CD4-positive, alpha-beta memory T cell (primary cell): ENCODE measurements around the gene HLA-DPB1. TPM values are rescaled to one million over a fixed set of nuclear protein-coding genes. Genes with fewer than 3 reads are reported as not detected.
A peak's percentile ranks its signal among the peaks of the same experiment; 100 is the strongest.

Source experiments
- CTCF ChIA-PET: fragments of 350-600 bp; sonication (Branson Sonifier 250); formaldehyde crosslinking; loops from one replicate; lab custom pipeline; 2021; ENCODE audit warnings: inconsistent platforms; ENCODE audit not compliant: partially characterized antibody; lab: Charles Lee
- POLR2A ChIA-PET: fragments of 350-600 bp; sonication (Branson Sonifier 250); formaldehyde crosslinking; loops from one replicate; lab custom pipeline; 2021; ENCODE audit not compliant: partially characterized antibody; lab: Charles Lee
- DNase-seq, 5 donors: peaks; one replicate each; pipeline versions ENCODE4 v3.0.0 to v3.0.0-alpha.2; 2020 to 2022; ENCODE audit warnings: mixed read lengths in 1 of 5
- H3K27ac ChIP-seq: one replicate; pipeline ENCODE4 v1.7.0; 2013; ENCODE audit warnings: low read depth, low read length
- H3K27me3 ChIP-seq: 2 replicates; pipeline ENCODE4 v1.7.0; 2013; ENCODE audit warnings: mild to moderate bottlenecking, low read length, moderate library complexity; ENCODE audit not compliant: insufficient read depth
- H3K36me3 ChIP-seq: 2 replicates; pipeline ENCODE4 v1.7.0; 2013; ENCODE audit warnings: mild to moderate bottlenecking, low read length, moderate library complexity; ENCODE audit not compliant: insufficient read depth
- H3K4me1 ChIP-seq: 2 replicates; pipeline ENCODE4 v1.7.0; 2013; ENCODE audit warnings: mild to moderate bottlenecking, low read length, moderate library complexity; ENCODE audit not compliant: insufficient read depth
- H3K4me3 ChIP-seq, 2 donors: one replicate each; pipeline ENCODE4 v1.7.0; 2013; ENCODE audit warnings: low read length in 2 of 2, mild to moderate bottlenecking in 1 of 2
- H3K9me3 ChIP-seq, 2 donors: one replicate each; pipeline ENCODE4 v1.7.0; 2013; ENCODE audit warnings: low read length in 2 of 2, control low read depth in 1 of 2; ENCODE audit not compliant: control insufficient read depth in 1 of 2
- H3K27ac Mint-ChIP-seq, 7 donors: one replicate each; pipeline ENCODE4 v1.8.0; 2020 to 2021; ENCODE audit warnings: mixed read lengths in 7 of 7, mild to moderate bottlenecking in 6 of 7, inconsistent platforms in 3 of 7, moderate library complexity in 3 of 7
- H3K27me3 Mint-ChIP-seq, 2 donors: one replicate each; pipeline ENCODE4 v1.8.0; 2020 to 2021; ENCODE audit warnings: mixed read lengths in 2 of 2
- H3K36me3 Mint-ChIP-seq, 2 donors: one replicate each; pipeline ENCODE4 v1.8.0; 2020 to 2021; ENCODE audit warnings: mixed read lengths in 2 of 2, inconsistent platforms in 1 of 2, mild to moderate bottlenecking in 1 of 2
- H3K4me1 Mint-ChIP-seq, 4 donors: one replicate each; pipeline ENCODE4 v1.8.0; 2020 to 2021; ENCODE audit warnings: mixed read lengths in 4 of 4, mild to moderate bottlenecking in 1 of 4
- H3K4me3 Mint-ChIP-seq, 8 donors: one replicate each; pipeline ENCODE4 v1.8.0; 2020 to 2021; ENCODE audit warnings: mixed read lengths in 8 of 8, mild to moderate bottlenecking in 7 of 8, moderate library complexity in 6 of 8, inconsistent platforms in 3 of 8
- H3K9me3 Mint-ChIP-seq, 8 donors: one replicate each; pipeline ENCODE4 v1.8.0; 2020 to 2021; ENCODE audit warnings: mixed read lengths in 8 of 8, mild to moderate bottlenecking in 5 of 8, inconsistent platforms in 3 of 8, moderate library complexity in 1 of 8
- intact Hi-C: fragments of 100-400 bp; cut with micrococcal nuclease; formaldehyde crosslinking; loops from one replicate; pipeline ENCODE4 v1.15.1; 2023
- polyA plus RNA-seq, 2 donors: library from polyadenylated mRNA; unstranded; fragments of 300-500 nt; fragmentation: Illumina TruSeq; gene quantifications; one replicate each; pipeline ENCODE4 v1.2.3, GENCODE V29; 2021
- total RNA-seq, 2 experiments: library from RNA; stranded (reverse); gene quantifications; one replicate each; pipeline ENCODE4 v1.2.3, GENCODE V29; 2021

HLA-DPB1 gene
- total and polyA plus RNA-seq, 4 experiments from 2014 or later: 14.5 to 76.9 (median 33.8) TPM

GRCh38 chr6:33118525-33119123, 42.8 kb downstream of the HLA-DPB1 start:
- Mint-ChIP-seq H3K36me3 (peaks cover 0 to 2% of the 10 kb centered on the region in 2 donors), H3K27ac (peak overlapping the region in 1 of 7 donors; percentile 26), H3K9me3 (peaks cover 0 to 5% (median 4%) of the 10 kb centered on the region in 8 donors), H3K4me1 (peaks cover 0 to 13% (median 5%) of the 10 kb centered on the region in 4 donors), H3K27me3 (peaks cover 42 to 50% of the 10 kb centered on the region in 2 donors), H3K4me3 (no peak overlapping the region)
- Histone ChIP-seq H3K27me3 (peaks cover 13% of the 10 kb centered on the region), H3K9me3 (peaks cover 0 to under 1% of the 10 kb centered on the region in 2 donors), H3K36me3 (no peaks in the 10 kb centered on the region), H3K4me1 (no peaks in the 10 kb centered on the region), H3K4me3 (no peak overlapping the region), H3K27ac (no peak overlapping the region)
- CTCF ChIA-PET: interaction anchor here (0.6 to 4.7 kb wide), 7 partner anchors 12 to 431 kb away, joined by 3 to 40 read pairs (median 3); no protein-coding TSS in a partner anchor
- POLR2A ChIA-PET: interaction anchor here (2.0 to 2.3 kb wide), 2 partner anchors 130 kb away, joined by 6 to 7 read pairs; no protein-coding TSS in a partner anchor
- peak in 4 of 5 donors; percentile 65 to 72 (median 69) for DNase-seq
- intact Hi-C loops: loop anchor here (1.0 to 2.0 kb wide), 2 partner anchors 82 to 130 kb away; partner anchors contain the start of genes RXRB and SLC39A7

GRCh38 chr6:33120001-33120400, 44.2 kb downstream of the HLA-DPB1 start:
- Mint-ChIP-seq H3K36me3 (peaks cover 0 to 6% of the 10 kb centered on the region in 2 donors), H3K9me3 (peaks cover 2 to 15% (median 12%) of the 10 kb centered on the region in 8 donors), H3K27me3 (peaks cover 41 to 47% of the 10 kb centered on the region in 2 donors), H3K4me3 (no peak overlapping the region), H3K27ac (no peak overlapping the region), H3K4me1 (peaks cover 0 to 13% (median 5%) of the 10 kb centered on the region in 4 donors)
- ChIA-PET POLR2A (interaction anchor here (0.6 to 2.3 kb wide), 2 partner anchors 129 to 224 kb away, joined by 3 to 7 read pairs; no protein-coding TSS in a partner anchor), CTCF (interaction anchor here (0.9 to 4.7 kb wide), 7 partner anchors 10 to 465 kb away, joined by 3 to 40 read pairs (median 4); no protein-coding TSS in a partner anchor)
- no peaks in the 10 kb centered on the region for H3K4me1 ChIP-seq
- no peaks in the 10 kb centered on the region for H3K36me3 ChIP-seq
- intact Hi-C loops: no loop called here
- peaks cover 7 to 8% of the 10 kb centered on the region in 2 donors for H3K9me3 ChIP-seq
- H3K4me3 ChIP-seq: no peak overlapping the region
- DNase-seq: no peak
- no peak overlapping the region for H3K27ac ChIP-seq
- H3K27me3 ChIP-seq: peaks cover 13% of the 10 kb centered on the region

- ChIA-PET CTCF (interaction anchor here (0.9 kb wide), 1 partner anchor 125 kb away, joined by 3 read pairs; no protein-coding TSS in a partner anchor), POLR2A (no interaction called here)
- Mint-ChIP-seq H3K27ac (no peak overlapping the region), H3K9me3 (peaks cover 2 to 17% (median 13%) of the 10 kb centered on the region in 8 donors), H3K4me3 (no peak overlapping the region), H3K27me3 (peaks cover 22 to 27% of the 10 kb centered on the region in 2 donors), H3K4me1 (no peaks in the 10 kb centered on the region), H3K36me3 (peaks cover 0 to 6% of the 10 kb centered on the region in 2 donors)
- H3K27ac ChIP-seq: no peak overlapping the region
- H3K36me3 ChIP-seq: no peaks in the 10 kb centered on the region
- H3K27me3 ChIP-seq: no peaks in the 10 kb centered on the region
- no peaks in the 10 kb centered on the region for H3K4me1 ChIP-seq
- peaks cover 7 to 8% of the 10 kb centered on the region in 2 donors for H3K9me3 ChIP-seq
- no peak overlapping the region for H3K4me3 ChIP-seq
- DNase-seq: no peak
- intact Hi-C loops: no loop called here
Measured at GRCh38 chr6:33123181-33123580, 47.4 kb downstream of the HLA-DPB1 start.

DNA sequence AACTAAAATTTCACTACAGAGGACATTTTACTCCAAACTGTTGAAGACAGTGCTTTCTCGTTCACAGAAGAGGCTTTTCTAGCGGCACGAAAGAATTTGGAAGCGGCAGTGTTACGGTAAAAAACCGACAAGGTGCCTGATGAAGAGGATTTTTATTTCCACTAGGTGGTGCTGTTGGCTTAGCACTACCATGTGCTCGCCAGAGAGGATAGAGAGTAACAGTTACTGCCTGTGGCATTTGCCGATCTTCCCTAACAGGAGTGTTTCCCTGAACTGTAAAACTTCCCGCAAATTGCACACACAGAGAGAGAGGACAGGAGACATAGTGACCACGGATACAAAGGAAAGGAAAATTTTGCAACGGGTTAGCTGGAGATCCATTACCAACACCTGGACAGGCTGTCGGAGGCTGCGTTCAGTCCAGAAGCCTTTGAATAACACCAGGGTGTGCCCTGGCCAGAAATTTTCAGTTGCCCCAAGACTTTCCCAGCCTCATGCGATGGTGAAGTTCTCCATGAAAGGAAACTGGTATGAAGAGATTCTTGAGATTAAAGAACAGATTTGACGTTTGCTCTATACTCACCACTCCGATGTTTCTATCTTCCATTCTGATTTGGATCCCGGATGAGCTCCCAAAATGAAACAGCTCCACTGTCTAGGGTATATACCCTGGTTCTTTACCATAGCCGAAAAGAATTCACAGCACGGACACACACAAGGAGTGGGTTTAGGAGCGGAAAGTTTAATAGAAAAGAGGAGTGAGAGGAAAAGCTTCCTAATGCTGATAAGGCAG, 48.1 kb downstream of the HLA-DPB1 start:
- intact Hi-C loops: no loop called here
- H3K9me3 ChIP-seq: peaks cover 7 to 8% of the 10 kb centered on the region in 2 donors
- H3K4me1 ChIP-seq: no peaks in the 10 kb centered on the region
- no peaks in the 10 kb centered on the region for H3K36me3 ChIP-seq
- Mint-ChIP-seq H3K4me1 (no peaks in the 10 kb centered on the region), H3K9me3 (peaks cover 2 to 17% (median 13%) of the 10 kb centered on the region in 8 donors), H3K4me3 (no peak overlapping the region), H3K27ac (no peak overlapping the region), H3K36me3 (peaks cover 0 to 6% of the 10 kb centered on the region in 2 donors), H3K27me3 (peaks cover 23 to 28% of the 10 kb centered on the region in 2 donors)
- ChIA-PET POLR2A (no interaction called here), CTCF (interaction anchor here (0.9 to 2.8 kb wide), 4 partner anchors 10 to 125 kb away, joined by 4 to 6 read pairs (median 4); no protein-coding TSS in a partner anchor)
- DNase-seq: peak in 1 of 5 donors; percentile 30
- no peaks in the 10 kb centered on the region for H3K27me3 ChIP-seq
- H3K4me3 ChIP-seq: no peak overlapping the region
- no peak overlapping the region for H3K27ac ChIP-seq

DNA sequence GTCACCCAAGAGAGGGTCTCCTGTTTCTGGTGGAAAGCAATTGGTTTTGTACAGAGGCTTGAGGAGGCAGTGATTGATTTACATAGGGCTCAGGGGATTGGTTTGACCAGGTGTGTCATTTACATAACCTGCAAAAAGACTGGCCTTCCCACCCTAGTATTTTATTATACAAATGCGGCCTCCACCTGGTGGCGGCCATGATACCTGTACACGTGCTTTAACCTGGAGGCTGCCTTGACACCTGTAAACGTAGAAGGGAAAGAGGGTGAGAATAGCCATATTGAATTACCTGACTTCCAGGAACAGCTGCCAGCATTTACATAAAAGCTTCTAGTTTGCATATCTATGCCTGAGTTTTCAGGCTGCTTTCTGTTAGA, 48.7 kb downstream of the HLA-DPB1 start:
- Mint-ChIP-seq H3K36me3 (peaks cover 0 to 6% of the 10 kb centered on the region in 2 donors), H3K9me3 (peaks cover 2 to 17% (median 13%) of the 10 kb centered on the region in 8 donors), H3K4me3 (no peak overlapping the region), H3K27me3 (peaks cover 22 to 28% of the 10 kb centered on the region in 2 donors), H3K27ac (no peak overlapping the region), H3K4me1 (no peaks in the 10 kb centered on the region)
- Histone ChIP-seq H3K36me3 (no peaks in the 10 kb centered on the region), H3K9me3 (peaks cover 7 to 8% of the 10 kb centered on the region in 2 donors), H3K4me1 (no peaks in the 10 kb centered on the region), H3K4me3 (no peak overlapping the region), H3K27me3 (no peaks in the 10 kb centered on the region), H3K27ac (no peak overlapping the region)
- no peak for DNase-seq
- ChIA-PET POLR2A (no interaction called here), CTCF (interaction anchor here (0.9 to 2.8 kb wide), 4 partner anchors 10 to 124 kb away, joined by 4 to 6 read pairs (median 4); no protein-coding TSS in a partner anchor)
- intact Hi-C loops: no loop called here

GRCh38 chr6:33124947-33125346, 49.2 kb downstream of the HLA-DPB1 start:
- no peak overlapping the region for H3K27ac Mint-ChIP-seq
- H3K4me1 Mint-ChIP-seq: no peaks in the 10 kb centered on the region
- CTCF ChIA-PET: interaction anchor here (1.0 to 2.8 kb wide), 3 partner anchors 9 to 123 kb away, joined by 4 to 11 read pairs (median 6); no protein-coding TSS in a partner anchor
- DNase-seq: no peak
- H3K27me3 Mint-ChIP-seq: peaks cover 17 to 26% of the 10 kb centered on the region in 2 donors
- POLR2A ChIA-PET: no interaction called here
- H3K4me1 ChIP-seq: no peaks in the 10 kb centered on the region
- H3K27me3 ChIP-seq: no peaks in the 10 kb centered on the region
- no peak overlapping the region for H3K27ac ChIP-seq
- H3K4me3 ChIP-seq: no peak overlapping the region
- peaks cover 2 to 17% (median 13%) of the 10 kb centered on the region in 8 donors for H3K9me3 Mint-ChIP-seq
- H3K36me3 ChIP-seq: no peaks in the 10 kb centered on the region
- H3K4me3 Mint-ChIP-seq: no peak overlapping the region
- intact Hi-C loops: no loop called here
- H3K36me3 Mint-ChIP-seq: peaks cover 0 to 6% of the 10 kb centered on the region in 2 donors
- peaks cover 7 to 8% of the 10 kb centered on the region in 2 donors for H3K9me3 ChIP-seq
